HepG2 (cell line): Measurements from ENCODE around the gene MTX1. TPM values are rescaled to one million over a fixed set of nuclear protein-coding genes. Genes with fewer than 3 reads are reported as not detected.

Experiments
- CREBL2 ChIP-seq: sonication (generic); formaldehyde crosslinking; IDR thresholded peaks from 2 replicates; pipeline ENCODE4 v1.8.1; 2023; ENCODE audit warnings: missing genetic modification reagents, mild to moderate bottlenecking, borderline replicate concordance
- DNMT1 ChIP-seq: sonication (generic); formaldehyde crosslinking; IDR thresholded peaks from 2 replicates; pipeline ENCODE4 v1.5.1; 2020; ENCODE audit warnings: mild to moderate bottlenecking, missing genetic modification reagents
- HBP1 ChIP-seq: IDR thresholded peaks from 2 replicates; pipeline ENCODE4 v1.6.1; 2016; ENCODE audit warnings: low read depth, control low read depth
- HES4 ChIP-seq: sonication (generic); formaldehyde crosslinking; IDR thresholded peaks from 2 replicates; pipeline ENCODE4 v1.9.0; 2021; ENCODE audit warnings: mild to moderate bottlenecking, missing genetic modification reagents, borderline replicate concordance
- HNF4G ChIP-seq, 2 experiments: sonication (generic) in 1 of 2; formaldehyde crosslinking in 1 of 2; IDR thresholded peaks; 2 replicates each; pipeline versions ENCODE4 v1.4.0 to v1.6.1; 2011 to 2020; ENCODE audit warnings: borderline replicate concordance in 2 of 2, low read depth in 2 of 2, mild to moderate bottlenecking in 2 of 2, low read length in 1 of 2, missing genetic modification reagents in 1 of 2, moderate library complexity in 1 of 2
- IRF9 ChIP-seq: sonication (generic); formaldehyde crosslinking; IDR thresholded peaks from 2 replicates; pipeline ENCODE4 v1.8.0; 2022; ENCODE audit warnings: missing genetic modification reagents, mild to moderate bottlenecking, borderline replicate concordance
- KDM2A ChIP-seq: sonication (generic); formaldehyde crosslinking; IDR thresholded peaks from 2 replicates; pipeline ENCODE4 v1.4.0; 2020; ENCODE audit warnings: low read depth, missing genetic modification reagents, borderline replicate concordance
- MEIS2 ChIP-seq: sonication (generic); formaldehyde crosslinking; IDR thresholded peaks from 2 replicates; pipeline ENCODE4 v1.9.0; 2021; ENCODE audit warnings: mild to moderate bottlenecking, missing genetic modification reagents
- NR1H2 ChIP-seq: sonication (generic); formaldehyde crosslinking; IDR thresholded peaks from 2 replicates; pipeline ENCODE4 v1.8.1; 2022; ENCODE audit warnings: low read depth, missing genetic modification reagents, borderline replicate concordance
- PHF5A ChIP-seq: IDR thresholded peaks from one replicate; pipeline ENCODE4 v1.6.1; 2018; ENCODE audit warnings: low read depth, missing genetic modification reagents; ENCODE audit not compliant: unreplicated experiment
- PLRG1 ChIP-seq: fragments of 450-650 bp; conservative IDR thresholded peaks from 2 replicates; pipeline ENCODE4 v1.6.1; 2016
- PRDM4 ChIP-seq: sonication (generic); formaldehyde crosslinking; IDR thresholded peaks from 2 replicates; pipeline ENCODE4 v1.9.0; 2021; ENCODE audit warnings: missing genetic modification reagents, borderline replicate concordance
- SATB2 ChIP-seq: sonication (generic); formaldehyde crosslinking; IDR thresholded peaks from 2 replicates; pipeline ENCODE4 v1.5.0; 2020; ENCODE audit warnings: missing genetic modification reagents
- TAF1 ChIP-seq: sonication (generic); formaldehyde crosslinking; IDR thresholded peaks from 2 replicates; pipeline ENCODE4 v1.4.0; 2020; ENCODE audit warnings: missing genetic modification reagents
- TBP ChIP-seq: sonication (generic); formaldehyde crosslinking; IDR thresholded peaks from 2 replicates; pipeline ENCODE4 v1.5.0; 2020; ENCODE audit warnings: missing genetic modification reagents
- TEAD2 ChIP-seq: sonication (generic); formaldehyde crosslinking; IDR thresholded peaks from 2 replicates; pipeline ENCODE4 v1.9.0; 2021; ENCODE audit warnings: missing genetic modification reagents
- ZFP36L1 ChIP-seq: sonication (generic); formaldehyde crosslinking; IDR thresholded peaks from 2 replicates; pipeline ENCODE4 v1.8.0; 2022; ENCODE audit warnings: mild to moderate bottlenecking, missing genetic modification reagents, moderate library complexity
- ZFP62 ChIP-seq: sonication (generic); formaldehyde crosslinking; IDR thresholded peaks from 2 replicates; pipeline ENCODE4 v1.4.0; 2020; ENCODE audit warnings: missing genetic modification reagents
- ZFP82 ChIP-seq: sonication (generic); formaldehyde crosslinking; IDR thresholded peaks from 2 replicates; pipeline ENCODE4 v1.5.1; 2020; ENCODE audit warnings: mild to moderate bottlenecking, missing genetic modification reagents, borderline replicate concordance
- ZKSCAN5 ChIP-seq: sonication (generic); formaldehyde crosslinking; IDR thresholded peaks from 2 replicates; pipeline ENCODE4 v1.5.1; 2020; ENCODE audit warnings: mild to moderate bottlenecking, missing genetic modification reagents
- ZNF180 ChIP-seq: sonication (generic); formaldehyde crosslinking; IDR thresholded peaks from 2 replicates; pipeline ENCODE4 v1.4.0; 2020; ENCODE audit warnings: low read depth, missing genetic modification reagents, borderline replicate concordance
- ZNF224 ChIP-seq: sonication (generic); formaldehyde crosslinking; IDR thresholded peaks from 2 replicates; pipeline ENCODE4 v1.5.0; 2020; ENCODE audit warnings: mild to moderate bottlenecking, missing genetic modification reagents
- ZNF383 ChIP-seq: sonication (generic); formaldehyde crosslinking; IDR thresholded peaks from 2 replicates; pipeline ENCODE4 v1.4.0; 2020; ENCODE audit warnings: missing genetic modification reagents, mild to moderate bottlenecking, borderline replicate concordance
- ZNF775 ChIP-seq: sonication (generic); formaldehyde crosslinking; IDR thresholded peaks from 2 replicates; pipeline ENCODE4 v1.4.0; 2020; ENCODE audit warnings: missing genetic modification reagents, mild to moderate bottlenecking, moderate library complexity, borderline replicate concordance
- ZNF879 ChIP-seq: sonication (generic); formaldehyde crosslinking; IDR thresholded peaks from 2 replicates; pipeline ENCODE4 v1.8.1; 2023; ENCODE audit warnings: missing genetic modification reagents
- polyA plus RNA-seq, 8 experiments: library from polyadenylated mRNA; depleted of rRNA in 3 of 8; stranded (reverse) in 7 of 8; unstranded in 1 of 8; fragments of >200 nt; fragmentation: Illumina TruSeq in 4 of 8; extraction: Trizol in 4 of 8; gene quantifications; 2 replicates each; pipeline versions ENCODE4 v1.2.1 to v1.2.3, GENCODE V29; 2011 to 2016; ENCODE audit warnings: low read depth in 4 of 8, missing spikeins in 1 of 8, mixed read lengths in 1 of 8; ENCODE audit not compliant: insufficient read depth in 1 of 8
- total RNA-seq, 5 experiments: library from RNA; depleted of rRNA; stranded (reverse); fragments of >200 nt; fragmentation: Illumina TruSeq; extraction: Trizol; gene quantifications; 2 replicates each; pipeline ENCODE4 v1.2.3, GENCODE V29; 2016; ENCODE audit warnings: low read depth in 1 of 5

MTX1 gene
- total and polyA plus RNA-seq, 2 of the 13 experiments (the other 11 are each of a cell fraction or from before 2014, with no cell fraction given) = 64.5 to 72.6 TPM

GRCh38 chr1:155167166-155168104 is 41.1 kb upstream of the MTX1 start (continued):
- TF ChIP-seq PRDM4 (CRISPR knock-in tag) (no peak), ZNF180 (CRISPR knock-in tag) (no peak), ZFP36L1 (CRISPR knock-in tag) (no peak), ZFP82 (no peak), TBP (CRISPR knock-in tag) (no peak), HNF4G (IDR thresholded peaks at IDR 0.05; ENCODE audit: borderline replicate concordance, low read depth, low read length) (no peak), HNF4G (CRISPR knock-in tag; IDR thresholded peaks at IDR 0.05; ENCODE audit: borderline replicate concordance, low read depth) (no peak), ZFP62 (CRISPR knock-in tag) (no peak), CREBL2 (CRISPR knock-in tag) (no peak), ZNF383 (CRISPR knock-in tag) (no peak), ZNF879 (CRISPR knock-in tag) (no peak), PHF5A (CRISPR knock-in tag) (peak; percentile 60), HBP1 (CRISPR knock-in tag) (no peak), SATB2 (no peak), PLRG1 (no peak), ZNF224 (CRISPR knock-in tag) (no peak), IRF9 (no peak), DNMT1 (no peak), TAF1 (CRISPR knock-in tag) (no peak), MEIS2 (CRISPR knock-in tag) (no peak), NR1H2 (CRISPR knock-in tag) (no peak), HES4 (no peak), TEAD2 (CRISPR knock-in tag) (no peak), KDM2A (CRISPR knock-in tag) (peak; percentile 93), ZNF775 (no peak), ZKSCAN5 (no peak)
